A549 (cell line): ENCODE results near the gene SF3A2.

Experiments used
- ATOH8 ChIP-seq: fragments of 250-450 bp; sonication (Bioruptor Pico); IDR thresholded peaks from 2 replicates; pipeline ENCODE4 v1.5.0; 2020; ENCODE audit warnings: low read depth, mild to moderate bottlenecking, moderate library complexity
- CHD2 ChIP-seq: fragments of 150-350 bp; IDR thresholded peaks from 2 replicates; pipeline ENCODE4 v1.6.1; 2014; ENCODE audit warnings: low read length; ENCODE audit not compliant: partially characterized antibody
- CHD4 ChIP-seq: fragments of 200-600 bp; sonication (generic); IDR thresholded peaks from 2 replicates; pipeline ENCODE4 v1.6.1; 2016; ENCODE audit warnings: antibody characterized with exemption, mild to moderate bottlenecking, borderline replicate concordance
- CTCF ChIP-seq: fragments of >200 bp; sonication (Bioruptor Twin); formaldehyde crosslinking; IDR thresholded peaks from 3 replicates; pipeline ENCODE4 v1.5.1; 2016
- EHMT2 ChIP-seq: fragments of 200-600 bp; sonication (generic); IDR thresholded peaks from 2 replicates; pipeline ENCODE4 v1.6.1; 2016; ENCODE audit warnings: antibody characterized with exemption, low read depth, mild to moderate bottlenecking, moderate library complexity
- HDAC2 ChIP-seq: fragments of 200-600 bp; sonication (generic); IDR thresholded peaks from 2 replicates; pipeline ENCODE4 v1.6.1; 2016
- MAX ChIP-seq: IDR thresholded peaks from 2 replicates; pipeline ENCODE4 v1.6.1; 2012
- POLR2A ChIP-seq: IDR thresholded peaks from 2 replicates; pipeline ENCODE4 v1.6.1; 2012; ENCODE audit warnings: mild to moderate bottlenecking, low read length

- TF ChIP-seq POLR2A (no peak), EHMT2 (no peak), CTCF (no peak), ATOH8 (no peak), CHD4 (no peak), CHD2 (no peak), HDAC2 (no peak), MAX (no peak)
These were observed 49.9 kb downstream of the SF3A2 start for GRCh38 chr19:2286402-2287140.
